Stimulated activated naive CD8-positive, alpha-beta T cell treated with anti-CD3 and anti-CD28 coated beads, Interleukin-15, Interleukin-2, amounts not matched to agents 100 U/mL and 50 U/mL, for 24 hours (primary cell): Measurements from ENCODE around the gene LMO1.

Experiments
- ATAC-seq: fragments of 150-1000 bp; cut with Tn5 transposase; one replicate; pipeline ENCODE4 v1.10.0; 2021
- DNase-seq: peaks from one replicate; pipeline ENCODE4 v3.0.0; 2021

LMO1 gene

DNA sequence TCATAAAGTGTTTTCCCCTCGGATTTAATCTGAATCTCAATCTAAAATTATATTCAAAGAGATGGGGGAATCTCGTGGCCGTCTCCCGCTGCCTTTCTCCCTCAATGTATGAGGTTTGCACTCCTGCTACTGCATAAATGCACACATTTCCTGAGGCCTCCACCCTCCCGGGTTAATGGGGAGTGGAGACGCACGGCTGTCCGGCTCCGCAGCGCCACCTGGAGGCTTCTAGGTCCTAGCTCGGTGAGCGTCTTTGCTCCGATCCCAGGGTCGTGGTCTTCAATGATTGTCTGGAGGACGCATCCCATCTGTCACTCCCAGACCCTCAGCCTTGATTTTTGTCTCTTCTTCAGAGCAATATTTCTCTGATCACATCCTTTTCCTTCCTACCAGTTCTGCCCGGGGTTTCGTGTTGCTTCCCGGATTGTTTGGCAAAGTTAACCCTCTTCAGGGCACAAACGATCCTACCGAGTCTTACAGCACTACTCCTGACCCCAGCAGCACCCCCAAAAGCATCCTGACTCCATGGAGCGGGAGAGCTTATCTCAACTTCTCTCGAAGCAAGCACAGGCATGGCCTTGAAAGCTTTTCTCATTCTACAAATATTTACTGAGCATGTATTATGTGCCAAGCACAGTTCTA, at the start of gene LMO1:
TSS of gene LMO1 (minus strand) at position 110 of the 642 bp plus-strand sequence. CDS start 516 bp downstream, outside the sequence.
- peak; percentile 87 for DNase-seq
- ATAC-seq = peak; percentile 76

DNA sequence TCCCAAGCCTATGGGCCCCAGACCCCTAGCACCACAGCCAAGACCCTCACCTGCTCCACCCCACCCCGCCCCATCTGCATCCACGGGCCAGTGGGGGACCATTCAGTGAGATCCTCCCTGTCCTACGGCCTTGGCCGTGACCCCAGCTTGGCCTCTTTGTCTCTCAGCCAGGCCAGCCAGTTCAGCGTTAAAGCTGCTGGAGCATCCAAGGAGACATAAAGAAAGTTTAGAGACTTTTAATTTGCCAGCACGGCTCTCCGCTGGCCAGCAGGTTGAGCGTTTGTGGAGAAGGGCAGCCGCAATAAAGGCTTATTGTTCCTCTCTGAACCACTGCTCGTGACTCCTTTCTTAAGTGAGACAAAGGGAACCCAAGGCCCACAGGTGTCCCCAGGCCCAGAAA, 49.3 kb upstream of the LMO1 start:
- ATAC-seq (no peak), DNase-seq (no peak)

DNA sequence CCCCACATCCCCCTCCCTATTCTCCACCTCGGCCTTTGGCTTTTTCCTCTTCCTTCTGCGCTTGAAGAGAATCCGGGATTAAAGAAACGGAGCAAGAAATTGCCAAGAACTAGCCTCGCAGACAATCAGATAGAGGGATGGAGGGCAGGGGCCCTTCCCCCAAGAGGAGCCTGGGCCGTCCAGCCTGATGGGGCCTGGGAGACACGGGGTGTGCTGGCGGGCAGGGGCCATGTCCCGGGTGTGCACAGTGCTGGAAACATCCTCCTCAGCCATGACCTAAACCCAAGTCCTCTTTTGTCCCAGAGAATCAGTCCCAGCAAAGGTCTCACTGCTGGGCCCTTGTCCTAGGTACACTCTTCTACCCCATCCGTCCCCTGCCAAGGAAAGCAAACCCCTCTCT, 47.7 kb upstream of the LMO1 start:
- ATAC-seq = no peak
- DNase-seq = no peak

DNA sequence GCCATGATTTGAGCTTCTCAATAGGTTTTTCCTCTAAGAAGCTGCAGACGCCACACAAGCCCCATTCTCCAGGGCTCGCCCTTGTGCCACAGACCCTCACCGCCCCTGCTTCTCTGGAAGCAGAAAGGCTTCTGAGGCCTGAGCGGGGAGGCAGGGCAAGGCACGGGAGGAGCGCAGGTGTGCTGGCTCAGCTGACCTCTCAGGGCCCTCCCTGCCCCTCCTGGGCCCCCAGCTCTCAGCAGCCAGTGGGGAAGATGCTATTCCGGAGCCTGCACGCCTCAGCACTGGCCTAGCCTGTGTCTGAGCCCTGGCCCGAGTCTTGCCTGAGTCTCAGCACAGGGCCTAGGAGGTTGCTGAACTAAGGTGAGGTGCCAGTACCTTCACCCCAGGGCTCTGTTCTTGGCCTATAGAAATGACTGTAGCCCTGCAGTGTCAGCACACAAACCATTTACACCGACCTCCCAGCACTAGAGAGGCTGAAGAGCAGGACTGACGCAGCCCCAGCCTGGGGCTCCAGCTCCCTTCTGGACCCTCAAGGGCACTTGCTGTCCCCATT, 47.1 kb upstream of the LMO1 start:
- no peak for ATAC-seq
- no peak for DNase-seq

DNA sequence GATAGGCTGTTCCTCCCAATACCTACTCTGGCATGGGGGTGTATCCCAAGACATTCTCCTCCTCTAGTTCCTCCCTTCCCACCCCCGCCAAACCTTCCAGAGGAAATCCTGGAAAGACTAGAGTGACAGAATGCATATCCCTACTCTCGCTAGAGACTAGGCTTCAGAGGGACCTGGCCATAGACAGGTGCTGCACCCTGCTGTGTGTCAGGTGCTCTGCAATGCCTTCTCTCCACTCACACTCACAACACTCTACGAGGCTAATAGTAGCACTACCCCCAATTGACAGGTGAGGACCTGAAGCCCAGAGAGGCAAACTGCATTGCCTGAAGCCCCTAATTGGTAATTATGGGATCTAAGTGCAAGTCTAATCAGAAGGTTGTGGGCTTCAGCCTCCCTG, 46.2 kb upstream of the LMO1 start:
- no peak for ATAC-seq
- no peak for DNase-seq

DNA sequence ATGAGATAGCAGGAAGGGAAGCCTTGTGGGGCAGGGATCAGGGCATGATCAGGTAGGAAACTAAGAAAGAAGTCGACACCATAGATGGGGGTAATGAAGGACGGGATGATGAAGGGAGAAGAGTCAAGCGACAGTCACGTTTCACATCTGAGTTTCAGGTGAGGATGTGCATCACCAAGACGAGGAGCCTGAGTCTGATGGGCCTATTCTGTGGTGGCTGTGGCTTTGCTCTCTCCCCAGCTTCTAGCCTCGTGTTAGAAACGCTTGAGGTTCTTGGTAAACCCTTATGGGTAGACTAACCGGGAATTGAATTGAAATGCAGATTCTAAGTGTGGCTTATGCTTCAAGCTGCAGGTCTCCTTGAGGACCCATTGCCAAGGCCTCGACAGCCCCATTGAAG, 45.6 kb upstream of the LMO1 start:
- ATAC-seq (no peak), DNase-seq (no peak)

DNA sequence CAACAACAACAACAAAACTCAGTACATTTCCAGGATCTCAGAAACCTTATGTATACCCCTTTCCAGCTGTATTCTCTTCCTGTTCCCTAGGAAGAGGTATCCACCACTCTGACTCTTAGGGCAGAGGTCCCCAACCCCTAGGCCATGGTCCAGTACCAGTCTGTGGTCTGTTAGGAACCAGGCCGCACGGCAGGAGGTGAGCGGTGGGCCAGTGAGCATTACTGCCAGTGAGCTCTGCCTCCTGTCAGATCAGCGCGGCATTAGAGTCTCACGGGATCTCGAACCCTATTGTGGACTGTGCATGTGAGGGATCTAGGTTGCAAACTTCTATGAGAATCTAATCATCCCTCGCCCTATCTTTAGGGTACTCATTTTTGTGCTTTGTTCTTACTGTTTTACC, 43.9 kb upstream of the LMO1 start:
- DNase-seq = no peak

DNA sequence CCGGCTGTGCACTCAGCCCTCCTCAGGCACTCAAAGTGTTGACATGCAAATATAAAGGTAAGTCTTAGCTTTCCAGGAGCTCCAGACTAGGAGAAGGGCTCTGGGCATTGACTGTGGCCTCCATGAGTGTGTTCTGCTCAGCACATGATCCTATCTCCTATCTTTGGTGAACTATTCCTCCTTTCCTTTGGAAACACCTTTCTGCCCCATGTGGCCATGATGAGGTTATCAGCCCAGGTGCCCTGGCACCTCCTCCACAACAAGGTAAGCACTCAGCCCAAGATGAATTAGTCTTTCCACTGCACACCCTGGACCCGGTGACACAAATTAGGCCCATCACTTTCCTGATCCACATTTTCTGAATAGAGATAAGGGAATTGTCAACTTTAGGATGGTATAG, 37.9 kb upstream of the LMO1 start:
- DNase-seq = no peak
- ATAC-seq = no peak

More for the DNA sequence above, 43.9 kb upstream of the LMO1 start:
- no peak for ATAC-seq

DNA sequence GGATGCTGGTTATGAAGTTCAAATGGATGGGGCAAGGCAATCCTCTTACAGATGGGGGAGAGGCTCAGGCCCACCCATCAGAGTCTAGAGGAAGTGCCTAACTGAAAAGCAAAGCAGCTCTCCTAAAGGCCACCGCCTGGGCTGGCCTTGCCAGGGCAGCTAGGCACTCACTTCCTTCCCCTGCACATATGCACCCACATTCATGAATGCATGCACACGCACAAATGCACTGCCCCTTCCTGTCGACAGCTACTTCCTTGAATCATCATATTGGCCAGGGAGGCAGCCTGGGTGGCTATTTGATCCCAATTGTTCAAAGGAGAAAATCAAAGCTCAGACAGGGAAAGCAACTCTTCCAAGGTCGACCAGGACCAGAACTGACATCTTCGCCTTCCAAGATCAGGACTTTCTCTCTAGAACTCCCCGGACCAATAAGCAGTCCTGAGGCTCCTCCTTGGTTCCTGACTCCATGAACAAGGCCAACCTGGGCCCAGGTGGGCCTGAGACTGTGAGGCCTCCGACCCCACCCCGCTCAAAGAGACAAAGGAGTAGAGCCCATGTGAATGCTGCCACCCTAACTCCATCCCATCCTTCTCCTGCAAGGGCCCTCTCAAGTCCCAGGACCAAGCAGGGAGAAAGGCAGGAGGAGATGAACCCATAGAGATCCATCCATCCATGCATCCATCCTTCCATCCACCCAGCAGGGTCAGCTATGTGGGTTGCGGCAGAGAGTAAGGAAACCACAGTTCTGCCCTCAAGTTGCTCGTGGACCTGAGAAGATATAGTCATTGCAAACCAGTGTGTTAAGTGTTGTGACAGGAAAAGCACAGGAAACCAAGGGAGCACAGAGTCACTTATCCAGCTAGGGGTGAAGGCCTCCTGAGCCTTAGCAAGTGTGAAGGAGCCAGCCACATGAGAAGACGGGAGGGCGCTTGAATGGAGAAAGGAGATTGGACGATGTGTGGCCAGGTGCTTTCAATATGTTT, 35.4 kb upstream of the LMO1 start:
- DNase-seq = no peak
- no peak for ATAC-seq

DNA sequence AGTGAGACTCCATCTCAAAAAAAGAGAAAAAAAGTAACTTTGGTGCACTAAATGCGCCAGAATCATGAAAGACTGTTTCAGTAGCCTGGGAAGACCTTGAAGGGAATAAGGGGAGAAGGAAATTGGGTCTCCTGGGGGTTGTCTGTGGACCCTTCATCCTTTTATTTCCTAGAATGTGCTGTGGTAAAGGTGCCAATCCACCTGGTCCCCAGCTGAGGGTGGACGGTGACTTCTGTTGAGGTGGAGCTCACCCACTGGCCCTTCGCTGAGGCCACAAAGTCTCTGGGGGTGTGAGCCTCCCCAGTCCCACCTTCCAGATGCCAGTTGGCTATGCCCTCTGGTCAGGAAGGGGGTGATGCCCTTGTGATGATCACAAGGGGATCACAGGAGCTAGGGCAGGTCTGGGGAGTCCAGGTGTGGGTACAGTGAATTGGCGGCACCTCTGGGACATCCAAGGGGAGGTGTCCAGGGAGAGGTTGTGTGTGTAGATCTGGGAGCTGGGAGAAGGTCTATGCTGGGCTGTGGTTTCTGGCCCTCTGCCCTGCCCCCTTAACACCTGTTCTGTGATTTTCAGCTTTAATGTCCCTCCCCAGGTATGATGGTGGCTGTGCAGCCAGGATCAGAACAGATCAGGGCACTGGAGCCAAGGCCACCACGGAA, 34.2 kb upstream of the LMO1 start:
- ATAC-seq (no peak), DNase-seq (no peak)

DNA sequence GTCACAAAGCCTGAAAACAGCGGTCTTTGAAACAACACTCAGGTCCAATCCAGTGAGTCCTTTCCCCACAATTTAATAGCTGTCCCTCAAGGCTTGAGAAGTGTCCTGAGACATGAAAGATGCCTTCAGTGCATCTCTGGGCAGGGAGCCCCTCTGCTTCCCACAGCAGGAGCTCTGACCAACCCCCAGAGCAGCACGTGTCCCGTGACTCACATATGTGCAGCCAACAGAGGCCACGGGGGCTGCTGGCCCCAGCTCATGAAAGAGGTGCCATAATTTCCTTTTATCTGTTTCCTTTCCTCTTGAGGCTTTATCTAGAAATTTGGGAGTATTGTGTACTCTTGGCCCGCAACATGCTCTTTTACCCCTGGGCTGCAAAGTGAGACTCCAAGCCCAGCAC, 33.2 kb upstream of the LMO1 start:
- ATAC-seq (no peak), DNase-seq (no peak)

DNA sequence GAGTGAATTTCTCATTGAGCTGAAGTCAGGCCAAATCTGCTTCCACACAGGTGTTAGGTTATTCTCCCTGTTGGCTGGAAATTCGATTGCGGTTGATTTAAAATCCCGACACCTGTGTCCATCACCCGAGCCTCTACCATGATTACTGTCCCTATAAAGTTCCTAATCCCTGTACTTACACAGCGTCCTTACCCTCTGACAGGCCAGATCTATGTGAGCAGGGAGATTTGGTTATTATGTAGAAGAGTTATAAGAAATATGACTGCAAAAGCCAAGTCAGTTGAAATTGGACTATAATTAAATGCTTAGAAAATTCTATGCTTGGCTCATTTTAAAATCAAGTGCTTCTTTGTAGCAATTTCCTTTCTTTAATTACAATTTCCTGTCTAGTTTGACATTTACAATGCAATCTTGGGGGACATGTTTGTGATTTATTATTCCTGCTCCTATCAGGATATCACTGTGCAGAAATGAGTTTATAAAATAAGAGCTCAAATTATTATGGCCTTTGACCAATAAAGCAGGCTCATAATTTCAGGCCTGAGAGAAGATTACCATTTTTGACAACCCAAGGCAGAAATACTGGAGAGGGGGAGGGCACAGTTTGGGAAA, 32.5 kb upstream of the LMO1 start:
- no peak for ATAC-seq
- no peak for DNase-seq

DNA sequence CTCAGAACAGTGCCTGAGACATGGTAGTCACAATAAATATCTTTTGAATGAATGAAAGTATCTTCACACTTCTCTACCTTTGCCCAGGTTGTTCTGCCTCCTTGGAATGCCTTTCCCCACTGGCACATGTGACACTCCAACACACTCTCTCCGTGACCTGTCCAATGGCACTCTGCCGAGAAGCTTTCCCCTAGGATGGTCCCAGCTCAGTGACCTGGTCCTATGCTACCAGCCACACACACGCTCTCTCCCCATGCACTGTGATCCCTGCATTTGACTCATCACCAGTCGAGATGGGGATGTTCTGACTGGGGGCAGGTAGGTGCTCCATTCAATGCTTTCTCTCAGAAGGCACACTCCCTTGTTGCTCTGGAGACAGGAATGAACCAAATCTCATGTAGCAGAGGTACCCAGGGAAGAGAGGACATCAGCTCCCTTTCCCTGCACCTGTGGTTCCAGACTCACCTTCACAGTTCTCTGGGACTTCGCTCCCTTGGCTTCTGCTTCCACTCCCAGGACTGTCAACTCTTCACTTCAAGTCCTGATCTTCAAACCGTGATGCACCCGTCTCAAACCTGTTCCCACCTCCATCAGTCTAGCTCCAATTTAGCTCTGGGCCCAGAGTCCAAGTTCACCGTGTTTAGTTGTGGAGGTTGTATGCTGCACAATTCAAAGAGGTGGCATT, 30.7 kb upstream of the LMO1 start:
- ATAC-seq = no peak

DNA sequence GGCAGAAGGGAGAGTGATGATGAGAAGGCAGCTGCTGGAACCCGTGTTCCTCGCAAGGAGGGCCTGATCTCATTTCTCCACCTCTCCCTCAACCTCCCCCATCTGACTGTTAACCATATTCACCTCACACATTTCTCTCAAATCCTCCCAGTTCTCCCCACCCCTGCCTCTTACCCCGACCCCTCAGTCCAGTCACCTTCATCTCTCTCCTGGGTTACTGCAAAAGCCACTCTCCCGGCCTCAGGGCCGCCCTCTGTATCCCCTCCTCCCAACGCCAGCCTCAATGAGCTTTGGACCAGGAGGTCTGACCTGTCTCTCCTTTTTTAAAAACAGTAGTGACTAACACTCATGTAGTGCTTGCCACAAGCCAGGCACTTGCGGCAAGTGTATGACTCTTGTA, 29.5 kb upstream of the LMO1 start:
- ATAC-seq = no peak
- DNase-seq = no peak

More for the DNA sequence above, 30.7 kb upstream of the LMO1 start:
- DNase-seq = no peak

DNA sequence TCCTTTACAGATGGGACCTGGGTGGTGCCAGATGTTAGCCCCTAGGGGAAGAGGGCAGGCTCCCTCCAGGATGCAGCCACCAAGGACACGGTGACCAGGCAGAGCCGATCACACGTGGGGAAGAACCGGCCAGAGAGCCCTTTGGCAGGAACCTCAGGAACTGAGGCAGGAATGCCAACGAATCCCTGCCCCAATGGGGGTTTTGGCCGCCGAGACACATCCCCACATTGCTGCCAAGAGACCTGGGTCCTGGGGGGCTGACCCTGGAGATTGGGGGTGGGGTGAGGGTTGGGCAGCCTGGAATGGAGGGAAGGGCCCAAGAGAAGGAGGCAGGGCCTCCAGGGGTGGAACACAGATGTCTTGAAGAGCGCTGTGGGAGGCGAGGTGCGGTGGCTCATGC, 28.7 kb upstream of the LMO1 start:
- no peak for DNase-seq
- no peak for ATAC-seq

DNA sequence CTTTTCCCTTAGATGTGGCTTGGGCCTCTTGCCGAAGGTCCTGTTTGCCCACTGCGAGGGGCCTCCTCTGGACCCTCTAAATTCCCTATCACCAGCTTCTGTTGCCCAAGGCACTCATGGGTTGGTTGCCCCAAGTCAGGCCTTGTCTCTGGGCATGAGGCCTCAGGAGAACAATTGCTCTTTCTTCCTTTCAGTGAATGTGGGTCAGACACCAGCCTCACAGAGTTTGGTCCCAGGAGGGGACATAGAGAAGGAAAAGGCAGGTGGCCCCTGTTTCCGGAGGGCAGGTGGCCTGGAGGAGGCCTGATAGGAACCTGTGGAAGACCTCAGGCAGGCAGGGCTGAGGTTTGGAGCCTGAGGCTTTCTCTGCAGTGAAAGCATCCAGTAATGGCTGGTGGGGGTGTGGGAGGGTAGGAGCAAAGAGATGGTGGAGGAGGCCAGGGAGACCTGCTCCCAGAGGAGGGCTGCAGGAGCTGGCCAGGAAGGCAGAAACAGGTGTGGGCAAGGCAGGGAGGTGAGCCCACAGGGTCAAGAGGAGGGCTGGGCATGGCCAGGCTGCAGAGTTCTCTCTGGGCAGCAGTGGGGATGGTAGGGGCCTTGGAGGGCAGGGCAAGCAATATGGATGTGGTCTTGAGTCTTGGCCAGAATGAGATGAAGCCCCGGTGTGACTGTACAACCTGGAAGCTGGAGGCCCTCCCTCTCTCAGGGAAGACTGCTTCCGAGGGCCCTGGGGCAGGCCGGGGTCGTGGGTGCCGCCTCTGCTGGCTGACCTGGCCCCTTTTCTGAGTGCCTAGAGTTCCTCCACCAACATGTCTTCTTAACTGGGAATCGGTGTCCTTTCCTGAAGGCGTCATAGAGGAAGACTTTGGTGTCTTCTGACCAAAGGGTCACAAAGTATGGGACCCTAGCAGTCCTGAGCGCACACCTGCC, 28.0 kb upstream of the LMO1 start:
- DNase-seq (no peak), ATAC-seq (no peak)

DNA sequence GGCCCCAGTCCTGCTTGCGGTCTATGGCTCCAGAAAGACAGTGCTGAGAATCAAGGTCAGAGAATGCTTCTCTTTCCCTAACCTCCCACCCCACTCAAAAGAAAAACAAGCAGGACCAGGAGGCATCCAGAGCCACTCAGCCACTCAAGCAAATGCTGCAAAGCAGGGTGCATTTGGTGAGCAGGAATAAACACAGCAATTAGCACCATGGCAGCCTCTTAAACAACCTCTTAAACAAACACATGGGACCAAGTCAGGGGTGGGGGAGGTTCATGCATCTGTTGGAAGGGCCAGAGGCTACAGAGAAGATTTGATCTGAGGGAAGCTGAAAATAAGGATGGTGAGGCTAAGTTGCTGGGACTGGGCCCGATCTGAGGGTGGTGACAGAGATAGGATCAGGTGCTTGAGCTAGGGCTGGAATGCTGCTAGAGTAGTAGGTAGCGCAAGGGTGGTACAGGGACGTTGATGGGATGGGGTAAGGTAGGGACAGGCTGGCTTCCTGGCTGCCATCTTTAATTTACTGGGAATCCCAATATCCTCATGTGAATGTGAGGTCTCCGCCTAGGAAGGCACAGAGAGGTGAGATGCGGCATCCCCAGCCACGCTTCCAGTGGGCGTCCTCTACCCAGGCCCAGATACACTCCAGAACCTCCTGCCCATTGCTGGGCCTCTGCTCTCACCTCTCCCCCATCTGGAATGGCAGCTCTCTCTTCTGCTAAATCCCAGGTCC, 26.6 kb upstream of the LMO1 start:
- no peak for DNase-seq
- no peak for ATAC-seq

DNA sequence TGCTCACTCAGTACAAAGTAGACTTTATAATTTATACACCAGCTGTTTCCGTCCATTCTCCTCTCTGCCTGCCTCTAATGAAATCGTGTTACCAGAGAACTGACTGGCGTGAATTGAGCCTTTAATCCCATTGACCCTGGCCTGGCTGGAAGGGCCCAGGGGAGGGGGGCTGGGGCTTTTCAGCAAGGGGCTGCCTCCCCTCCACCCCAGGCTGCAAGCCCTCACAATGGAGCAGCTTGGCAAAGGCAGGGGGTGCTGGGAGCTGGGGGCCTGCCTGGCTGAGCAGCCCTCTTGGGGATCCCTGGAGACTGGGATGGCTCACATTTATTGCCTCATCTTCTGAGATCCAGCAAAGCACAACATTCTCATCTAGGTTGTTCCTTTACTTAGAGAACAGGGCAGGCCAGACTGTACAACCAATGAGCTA, 25.8 kb upstream of the LMO1 start:
- no peak for ATAC-seq
- DNase-seq = no peak

DNA sequence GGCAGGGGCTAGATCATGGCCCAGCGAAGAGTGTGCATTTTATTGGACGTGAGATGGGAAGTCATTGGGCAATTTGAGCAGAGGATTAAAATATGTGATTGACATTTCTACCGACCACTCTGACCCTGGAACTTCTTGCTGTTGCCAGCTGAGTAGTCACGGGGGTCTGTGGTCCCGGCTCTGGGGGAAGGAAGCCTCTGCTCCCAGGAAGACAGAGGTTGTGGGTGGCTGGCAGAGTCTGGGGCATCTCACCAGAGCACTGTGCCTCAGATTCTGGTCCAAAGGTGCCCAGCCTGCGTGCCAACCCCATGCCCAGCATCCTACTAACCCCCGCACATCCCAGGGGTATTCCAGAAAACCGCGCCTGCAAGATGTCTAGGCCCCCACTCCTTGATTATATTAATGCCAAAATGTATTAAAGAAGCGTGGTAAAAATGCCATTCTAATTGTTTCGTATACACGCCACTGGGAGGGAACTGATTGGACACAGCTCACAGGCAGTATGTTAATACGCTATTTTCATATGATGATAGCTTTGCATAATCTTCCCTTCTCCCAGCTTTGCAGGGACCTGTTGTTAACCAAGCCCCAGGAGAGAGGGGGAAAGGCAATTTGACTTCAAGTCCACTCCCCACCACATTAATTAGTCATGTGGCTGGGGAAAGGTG, 25.3 kb upstream of the LMO1 start:
- DNase-seq = no peak
- no peak for ATAC-seq
